OCI-LY7 (cell line): ENCODE data around the gene AVL9. TPM values are rescaled to one million over a fixed set of nuclear protein-coding genes. Genes with fewer than 3 reads are reported as not detected.

Experiments
- BruUV-seq: library from RNA; stranded (reverse); fragments of 400-500 nt; replicated peaks from 2 replicates; lab custom pipeline; 2021; lab: Mats Ljungman, UMichigan
- CTCF ChIA-PET: fragments of 300-600 bp; sonication (Branson Sonifier 250); formaldehyde crosslinking; loops from one replicate; lab custom pipeline; 2022; ENCODE audit warnings: antibody characterized with exemption; ENCODE audit not compliant: unreplicated experiment; lab: Charles Lee
- POLR2A ChIA-PET: fragments of 300-600 bp; sonication (Branson Sonifier 250); formaldehyde crosslinking; loops from one replicate; lab custom pipeline; 2022; ENCODE audit warnings: antibody characterized with exemption; lab: Charles Lee
- DNase-seq: peaks from one replicate; pipeline ENCODE4 v3.0.0-alpha.2; 2015; ENCODE audit warnings: low spot score
- H2AFZ ChIP-seq: fragments of 200-600 bp; sonication (generic), shearing (Covaris generic); 2 replicates; pipeline ENCODE4 v1.6.1; 2014; ENCODE audit warnings: mild to moderate bottlenecking, antibody characterized with exemption, low read length, moderate library complexity
- H3K27ac ChIP-seq: fragments of 200-600 bp; sonication (generic); 2 replicates; pipeline ENCODE4 v1.5.1; 2014; ENCODE audit warnings: mixed run types, low read depth, mild to moderate bottlenecking, moderate library complexity, low read length, inconsistent platforms; ENCODE audit not compliant: poor library complexity, severe bottlenecking
- H3K36me3 ChIP-seq: fragments of 200-600 bp; sonication (generic); 2 replicates; pipeline ENCODE4 v1.6.1; 2014; ENCODE audit warnings: mild to moderate bottlenecking, antibody characterized with exemption, low read length, moderate library complexity, mixed read lengths; ENCODE audit not compliant: insufficient read depth
- H3K4me1 ChIP-seq: fragments of 200-600 bp; sonication (generic); 2 replicates; pipeline ENCODE4 v1.5.1; 2014; ENCODE audit warnings: mild to moderate bottlenecking, low read length; ENCODE audit not compliant: insufficient read depth, poor library complexity, severe bottlenecking
- H3K4me2 ChIP-seq: fragments of 200-600 bp; sonication (generic); 2 replicates; pipeline ENCODE4 v1.6.1; 2014; ENCODE audit warnings: mild to moderate bottlenecking, low read length
- H3K4me3 ChIP-seq: fragments of 200-600 bp; sonication (generic); 2 replicates; pipeline ENCODE4 v1.5.1; 2014; ENCODE audit warnings: mild to moderate bottlenecking, low read depth, low read length; ENCODE audit not compliant: poor library complexity, severe bottlenecking
- H3K79me2 ChIP-seq: fragments of 200-600 bp; sonication (generic); 2 replicates; pipeline ENCODE4 v1.6.1; 2016; ENCODE audit warnings: low read depth, mild to moderate bottlenecking, low read length, moderate library complexity, mixed read lengths; ENCODE audit not compliant: insufficient read depth
- H3K9me2 ChIP-seq: fragments of 200-600 bp; sonication (generic); 2 replicates; pipeline ENCODE4 v1.6.1; 2016; ENCODE audit warnings: mild to moderate bottlenecking, low read length, mixed read lengths; ENCODE audit not compliant: insufficient read depth
- H3K9me3 ChIP-seq: fragments of 200-600 bp; sonication (generic); 2 replicates; pipeline ENCODE4 v1.6.1; 2014; ENCODE audit warnings: mild to moderate bottlenecking, mixed run types, low read length, mixed read lengths
- H4K20me1 ChIP-seq: fragments of 200-600 bp; sonication (generic); 2 replicates; pipeline ENCODE4 v1.6.1; 2014; ENCODE audit warnings: mild to moderate bottlenecking, antibody characterized with exemption, low read length, moderate library complexity, mixed read lengths; ENCODE audit not compliant: insufficient read depth
- EZH2phosphoT487 ChIP-seq: fragments of 200-600 bp; sonication (generic); IDR thresholded peaks from 2 replicates; pipeline ENCODE4 v1.6.1; 2018; ENCODE audit warnings: low read depth, borderline replicate concordance, mild to moderate bottlenecking, mixed run types, antibody characterized with exemption, low read length, moderate library complexity, mixed read lengths
- intact Hi-C: fragments of 100-400 bp; cut with micrococcal nuclease; formaldehyde crosslinking; loops from one replicate; pipeline ENCODE4 v1.10.0; 2022; ENCODE audit not compliant: unreplicated experiment
- total RNA-seq, 2 experiments: library from RNA; depleted of rRNA in 1 of 2; stranded (reverse); fragments of >200 nt in 1 of 2; shearing (Covaris generic) in 1 of 2; gene quantifications; 2 replicates each; pipeline ENCODE4 v1.2.3, GENCODE V29; 2014 to 2022
- TF ChIP-seq, protein P1 (sequence below): fragments of 200-600 bp; sonication (generic); conservative IDR thresholded peaks from 2 replicates; pipeline ENCODE4 v1.5.1; 2014; ENCODE audit warnings: mild to moderate bottlenecking, antibody characterized with exemption, low read length, moderate library complexity, mixed read lengths

Gene AVL9
- total RNA-seq, 2 experiments from 2014 or later = 36.6 to 54.9 TPM

DNA sequence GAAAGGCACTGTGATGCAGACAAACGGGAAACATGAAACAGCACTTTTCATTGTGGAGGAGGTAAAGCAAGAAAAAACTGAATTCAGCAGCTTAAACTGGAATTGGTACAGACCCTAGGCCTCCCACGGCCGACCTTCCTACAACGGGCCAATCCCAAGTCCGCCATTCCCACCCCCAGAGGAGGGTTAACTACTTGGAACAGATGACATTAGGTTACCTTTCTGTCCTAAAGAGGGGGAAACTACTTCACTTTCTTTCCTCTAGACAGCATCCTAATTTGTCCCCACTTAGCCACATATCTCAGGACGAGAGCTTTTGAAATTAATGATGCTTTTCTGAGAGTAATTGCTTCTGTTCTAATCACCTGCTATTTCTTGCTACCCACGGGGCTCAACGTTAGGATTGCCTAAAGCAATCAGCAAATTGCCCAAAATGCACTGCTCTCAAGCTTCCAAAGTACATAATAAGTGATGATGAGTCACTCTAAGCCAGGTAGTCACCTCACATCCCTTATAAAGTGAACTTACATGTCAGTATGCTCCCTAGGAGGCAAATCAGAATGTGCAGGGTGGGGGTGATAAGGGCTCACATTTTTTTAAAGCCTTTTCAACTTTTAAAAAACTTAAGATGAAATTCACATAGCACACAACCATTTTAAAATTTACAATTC lies 41.8 kb upstream of the AVL9 start:
- intact Hi-C loops = no loop called here
- no peak for TF ChIP-seq EZH2phosphoT487
- TF ChIP-seq, protein P1, sequence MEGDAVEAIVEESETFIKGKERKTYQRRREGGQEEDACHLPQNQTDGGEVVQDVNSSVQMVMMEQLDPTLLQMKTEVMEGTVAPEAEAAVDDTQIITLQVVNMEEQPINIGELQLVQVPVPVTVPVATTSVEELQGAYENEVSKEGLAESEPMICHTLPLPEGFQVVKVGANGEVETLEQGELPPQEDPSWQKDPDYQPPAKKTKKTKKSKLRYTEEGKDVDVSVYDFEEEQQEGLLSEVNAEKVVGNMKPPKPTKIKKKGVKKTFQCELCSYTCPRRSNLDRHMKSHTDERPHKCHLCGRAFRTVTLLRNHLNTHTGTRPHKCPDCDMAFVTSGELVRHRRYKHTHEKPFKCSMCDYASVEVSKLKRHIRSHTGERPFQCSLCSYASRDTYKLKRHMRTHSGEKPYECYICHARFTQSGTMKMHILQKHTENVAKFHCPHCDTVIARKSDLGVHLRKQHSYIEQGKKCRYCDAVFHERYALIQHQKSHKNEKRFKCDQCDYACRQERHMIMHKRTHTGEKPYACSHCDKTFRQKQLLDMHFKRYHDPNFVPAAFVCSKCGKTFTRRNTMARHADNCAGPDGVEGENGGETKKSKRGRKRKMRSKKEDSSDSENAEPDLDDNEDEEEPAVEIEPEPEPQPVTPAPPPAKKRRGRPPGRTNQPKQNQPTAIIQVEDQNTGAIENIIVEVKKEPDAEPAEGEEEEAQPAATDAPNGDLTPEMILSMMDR = no peak
- ChIA-PET POLR2A (no interaction called here), CTCF (no interaction called here)
- Histone ChIP-seq H3K27ac (no peak overlapping the region), H3K9me2 (no peaks in the 10 kb centered on the region), H3K4me2 (no peak overlapping the region), H2AFZ (no peak overlapping the region), H3K36me3 (no peaks in the 10 kb centered on the region), H3K4me1 (no peaks in the 10 kb centered on the region), H3K79me2 (no peaks in the 10 kb centered on the region), H3K9me3 (no peaks in the 10 kb centered on the region), H4K20me1 (no peaks in the 10 kb centered on the region), H3K4me3 (no peak overlapping the region)
- no peak for DNase-seq
- BruUV-seq = no TSS peak

DNA sequence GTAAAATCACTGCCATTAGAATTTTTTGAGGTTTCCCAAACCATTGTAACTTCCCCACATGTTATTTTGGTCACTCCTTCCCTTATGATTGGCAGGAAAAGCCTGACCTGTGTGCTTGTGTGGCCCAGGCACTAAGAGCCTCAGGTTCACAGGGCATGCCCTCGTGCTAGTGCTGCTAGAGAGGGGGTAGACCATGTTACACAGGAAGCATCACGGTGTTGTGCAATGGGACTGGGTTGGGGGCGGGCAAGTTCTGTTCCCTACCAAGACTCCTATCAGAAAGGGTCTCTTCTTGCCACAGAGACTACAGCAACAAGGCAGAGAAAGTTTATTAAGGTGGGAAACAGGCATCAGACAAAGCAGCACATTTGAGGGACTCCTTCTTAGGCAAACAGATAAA lies 37.3 kb upstream of the AVL9 start:
- Histone ChIP-seq H3K79me2 (no peaks in the 10 kb centered on the region), H3K4me3 (no peak overlapping the region), H3K36me3 (no peaks in the 10 kb centered on the region), H3K4me1 (no peaks in the 10 kb centered on the region), H3K4me2 (no peak overlapping the region), H3K27ac (no peak overlapping the region), H3K9me3 (no peaks in the 10 kb centered on the region), H4K20me1 (no peaks in the 10 kb centered on the region), H3K9me2 (no peaks in the 10 kb centered on the region), H2AFZ (no peak overlapping the region)
- no TSS peak for BruUV-seq
- DNase-seq = no peak
- CTCF ChIA-PET = no interaction called here
- intact Hi-C loops = no loop called here
- POLR2A ChIA-PET = no interaction called here
- TF ChIP-seq EZH2phosphoT487 = no peak
- TF ChIP-seq, protein P1 = no peak

DNA sequence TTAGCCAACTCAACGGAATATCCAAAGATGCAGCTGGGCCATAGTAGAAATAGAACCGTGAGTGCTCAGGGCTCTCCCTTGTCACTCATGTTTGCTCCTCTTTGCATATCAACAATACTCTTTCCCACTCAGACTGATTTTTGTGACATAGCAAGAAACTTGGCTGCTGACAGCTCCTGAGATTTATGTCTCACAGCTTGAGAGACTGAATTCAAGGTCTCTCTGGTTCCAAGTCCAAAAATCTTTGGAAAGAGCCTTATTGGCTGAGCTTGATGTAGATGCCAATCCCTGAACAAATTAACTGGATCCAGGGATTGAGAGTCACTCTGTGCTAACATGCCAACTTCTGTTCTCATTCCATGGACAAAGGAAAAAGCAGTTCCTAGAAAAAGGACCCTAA lies 35.5 kb upstream of the AVL9 start:
- no peak overlapping the region for H3K4me3 ChIP-seq
- CTCF ChIA-PET = no interaction called here

More for the DNA sequence above, 35.5 kb upstream of the AVL9 start:
- intact Hi-C loops = no loop called here
- no peak overlapping the region for H3K27ac ChIP-seq
- no peak for DNase-seq
- POLR2A ChIA-PET = no interaction called here
- no TSS peak for BruUV-seq
- H3K9me2 ChIP-seq = no peaks in the 10 kb centered on the region
- no peaks in the 10 kb centered on the region for H3K36me3 ChIP-seq
- no peak overlapping the region for H2AFZ ChIP-seq
- no peak overlapping the region for H3K4me2 ChIP-seq
- no peaks in the 10 kb centered on the region for H3K79me2 ChIP-seq
- H4K20me1 ChIP-seq = no peaks in the 10 kb centered on the region
- TF ChIP-seq, protein P1 = no peak
- no peak for TF ChIP-seq EZH2phosphoT487
- H3K4me1 ChIP-seq = no peaks in the 10 kb centered on the region
- no peaks in the 10 kb centered on the region for H3K9me3 ChIP-seq
